H9 (cell line): ENCODE measurements around the gene TANK. TPM values are rescaled to one million over a fixed set of nuclear protein-coding genes. Genes with fewer than 3 reads are reported as not detected.

ENCODE experiments used
- DNase-seq: peaks from one replicate; pipeline ENCODE4 v3.0.0-alpha.2; 2017
- H2AFZ ChIP-seq: one replicate; pipeline ENCODE4 v1.6.1; 2013; ENCODE audit warnings: mild to moderate bottlenecking, low read length, control low read depth, moderate library complexity
- H2AK5ac ChIP-seq: 2 replicates; pipeline ENCODE4 v1.6.1; 2013; ENCODE audit warnings: low read length, control low read depth, mixed read lengths; ENCODE audit not compliant: insufficient read length
- H2BK120ac ChIP-seq: one replicate; pipeline ENCODE4 v1.6.1; 2013; ENCODE audit warnings: low read depth, mild to moderate bottlenecking, low read length, control low read depth, inconsistent platforms; ENCODE audit not compliant: poor library complexity, severe bottlenecking
- H2BK12ac ChIP-seq: 2 replicates; pipeline ENCODE4 v1.6.1; 2013; ENCODE audit warnings: low read length, control low read depth, mixed read lengths, low read depth; ENCODE audit not compliant: insufficient read length
- H2BK15ac ChIP-seq: 2 replicates; pipeline ENCODE4 v1.6.1; 2013; ENCODE audit warnings: low read depth, low read length, control low read depth
- H2BK20ac ChIP-seq: one replicate; pipeline ENCODE4 v1.6.1; 2013; ENCODE audit warnings: low read depth, mild to moderate bottlenecking, low read length, control low read depth, inconsistent platforms; ENCODE audit not compliant: poor library complexity, severe bottlenecking
- H2BK5ac ChIP-seq: 2 replicates; pipeline ENCODE4 v1.6.1; 2013; ENCODE audit warnings: low read length, control low read depth, mixed read lengths; ENCODE audit not compliant: insufficient read length
- H3K14ac ChIP-seq: 2 replicates; pipeline ENCODE4 v1.6.1; 2013; ENCODE audit warnings: low read length, control low read depth; ENCODE audit not compliant: insufficient read depth
- H3K18ac ChIP-seq: 2 replicates; pipeline ENCODE4 v1.6.1; 2013; ENCODE audit warnings: low read depth, mild to moderate bottlenecking, mixed read lengths, low read length, control low read depth; ENCODE audit not compliant: insufficient read length
- H3K23ac ChIP-seq: 2 replicates; pipeline ENCODE4 v1.6.1; 2013; ENCODE audit warnings: low read length, control low read depth, mixed read lengths, low read depth; ENCODE audit not compliant: insufficient read length
- H3K23me2 ChIP-seq: 2 replicates; pipeline ENCODE4 v1.6.1; 2013; ENCODE audit warnings: low read depth, mild to moderate bottlenecking, mixed read lengths, low read length, control low read depth; ENCODE audit not compliant: insufficient read length, poor library complexity, severe bottlenecking
- H3K27ac ChIP-seq: 2 replicates; pipeline ENCODE4 v1.5.1; 2013; ENCODE audit warnings: low read length, control low read depth, mixed read lengths, low read depth; ENCODE audit not compliant: insufficient read length
- H3K27me3 ChIP-seq: 2 replicates; pipeline ENCODE4 v1.6.1; 2013; ENCODE audit warnings: low read length, control low read depth, inconsistent platforms; ENCODE audit not compliant: insufficient read depth
- H3K4ac ChIP-seq: 2 replicates; pipeline ENCODE4 v1.6.1; 2013; ENCODE audit warnings: low read depth, mild to moderate bottlenecking, control low read depth, inconsistent platforms, low read length, moderate library complexity
- H3K4me1 ChIP-seq: 2 replicates; pipeline ENCODE4 v1.6.1; 2013; ENCODE audit warnings: low read length, control low read depth, inconsistent platforms; ENCODE audit not compliant: insufficient read depth
- H3K4me2 ChIP-seq: 2 replicates; pipeline ENCODE4 v1.6.1; 2013; ENCODE audit warnings: low read length, control low read depth, mixed read lengths; ENCODE audit not compliant: insufficient read length, insufficient read depth
- H3K56ac ChIP-seq: 2 replicates; pipeline ENCODE4 v1.6.1; 2013; ENCODE audit warnings: low read depth, mild to moderate bottlenecking, mixed read lengths, low read length, control low read depth; ENCODE audit not compliant: insufficient read length
- H3K79me1 ChIP-seq: 2 replicates; pipeline ENCODE4 v1.6.1; 2013; ENCODE audit warnings: low read depth, mild to moderate bottlenecking, moderate library complexity, low read length, control low read depth, inconsistent platforms; ENCODE audit not compliant: insufficient read depth, poor library complexity, severe bottlenecking
- H3K79me2 ChIP-seq: 2 replicates; pipeline ENCODE4 v1.6.1; 2013; ENCODE audit warnings: low read length, control low read depth, inconsistent platforms; ENCODE audit not compliant: insufficient read depth
- H3K9ac ChIP-seq: 2 replicates; pipeline ENCODE4 v1.6.1; 2013; ENCODE audit warnings: low read length, control low read depth, mixed read lengths; ENCODE audit not compliant: insufficient read length; ENCODE audit errors: extremely low read depth
- H3K9me3 ChIP-seq: one replicate; pipeline ENCODE4 v1.6.1; 2013; ENCODE audit warnings: low read depth, low read length, inconsistent platforms; ENCODE audit not compliant: control insufficient read depth
- H3T11ph ChIP-seq: one replicate; pipeline ENCODE4 v1.6.1; 2013; ENCODE audit warnings: mild to moderate bottlenecking, low read length, control low read depth, inconsistent platforms
- H4K20me1 ChIP-seq: one replicate; pipeline ENCODE4 v1.6.1; 2013; ENCODE audit not compliant: control insufficient read depth, insufficient read length, insufficient read depth
- H4K5ac ChIP-seq: 2 replicates; pipeline ENCODE4 v1.6.1; 2013; ENCODE audit warnings: low read depth, mild to moderate bottlenecking, mixed read lengths, low read length, control low read depth; ENCODE audit not compliant: insufficient read length
- H4K8ac ChIP-seq: replicated peaks from 2 replicates; pipeline ENCODE4 v1.6.1; 2013; ENCODE audit warnings: low read length, control low read depth, mixed read lengths, low read depth; ENCODE audit not compliant: insufficient read length
- H4K91ac ChIP-seq: 2 replicates; pipeline ENCODE4 v1.6.1; 2013; ENCODE audit warnings: low read depth, mild to moderate bottlenecking, moderate library complexity, mixed read lengths, low read length, control low read depth; ENCODE audit not compliant: insufficient read length
- H3K27ac Mint-ChIP-seq, 3 experiments: 2 replicates in 2 of 3; 3 replicates in 1 of 3; pipeline ENCODE4 v1.8.0; 2020 to 2021; ENCODE audit warnings: mixed read lengths in 3 of 3, mild to moderate bottlenecking in 1 of 3, moderate library complexity in 1 of 3
- H3K27me3 Mint-ChIP-seq: 2 replicates; pipeline ENCODE4 v1.8.0; 2021; ENCODE audit warnings: low read depth, mild to moderate bottlenecking, moderate library complexity, mixed read lengths
- H3K36me3 Mint-ChIP-seq, 3 experiments: 2 replicates in 2 of 3; 3 replicates in 1 of 3; pipeline ENCODE4 v1.8.0; 2020 to 2021; ENCODE audit warnings: low read depth in 3 of 3, mixed read lengths in 3 of 3; ENCODE audit not compliant: insufficient read depth in 1 of 3
- H3K4me1 Mint-ChIP-seq, 2 experiments: 2 replicates each; pipeline ENCODE4 v1.8.0; 2020; ENCODE audit warnings: mixed read lengths in 2 of 2
- H3K4me3 Mint-ChIP-seq, 2 experiments: 2 replicates in 1 of 2; 3 replicates in 1 of 2; pipeline ENCODE4 v1.8.0; 2020 to 2021; ENCODE audit warnings: mild to moderate bottlenecking in 2 of 2, mixed read lengths in 2 of 2, moderate library complexity in 1 of 2
- H3K9me3 Mint-ChIP-seq, 2 experiments: 2 replicates in 1 of 2; 3 replicates in 1 of 2; pipeline ENCODE4 v1.8.0; 2020; ENCODE audit warnings: mild to moderate bottlenecking in 2 of 2, mixed read lengths in 2 of 2, moderate library complexity in 1 of 2
- total RNA-seq: library from RNA; stranded (reverse); gene quantifications from 2 replicates; pipeline ENCODE4 v1.2.1, GENCODE V29; 2021
- TF ChIP-seq, protein P1 (sequence below): fragments of 200-600 bp; sonication (generic); conservative IDR thresholded peaks from 3 replicates; pipeline ENCODE4 v1.8.0; 2021; ENCODE audit warnings: antibody characterized with exemption, mild to moderate bottlenecking

Gene TANK
- total RNA-seq, 1 experiment from 2014 or later = 23.9 TPM

DNA sequence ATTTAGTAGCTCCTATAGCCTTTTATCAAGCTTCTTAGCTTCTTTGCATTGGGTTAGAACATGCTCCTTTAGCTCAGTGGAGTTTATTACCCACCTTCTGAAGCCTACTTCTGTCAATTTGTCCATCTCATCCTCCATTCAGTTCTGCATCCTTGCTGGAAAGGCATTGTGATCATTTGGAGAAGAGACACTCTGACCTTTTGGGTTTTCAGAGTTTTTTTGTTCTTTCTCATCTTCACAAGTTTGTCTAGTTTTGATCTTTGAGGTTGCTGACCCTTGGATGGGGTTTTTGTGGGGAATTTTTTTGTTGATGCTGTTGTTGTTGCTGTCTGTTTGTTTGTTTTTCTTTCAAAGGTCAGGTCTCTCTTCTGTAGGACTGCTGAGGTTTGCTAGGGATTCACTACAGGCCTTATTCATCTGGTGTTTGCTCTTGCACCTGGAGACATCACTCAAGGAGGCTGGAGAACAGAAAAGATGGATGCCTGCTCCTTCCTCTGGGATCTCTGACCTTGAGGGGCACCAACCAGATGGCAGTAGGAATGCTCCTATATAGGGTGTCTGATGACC is 13.9 kb upstream of the TANK start:
- Histone ChIP-seq H2AFZ (no peak overlapping the region), H3K4ac (no peak overlapping the region), H2BK12ac (no peak overlapping the region), H3K14ac (no peak overlapping the region), H3K23me2 (no peaks in the 10 kb centered on the region), H4K20me1 (no peaks in the 10 kb centered on the region), H3K18ac (no peak overlapping the region), H3K9me3 (no peaks in the 10 kb centered on the region), H3K9ac (no peak overlapping the region), H2BK5ac (no peak overlapping the region), H3K23ac (no peak overlapping the region), H2BK20ac (no peak overlapping the region), H4K5ac (no peak overlapping the region), H2AK5ac (no peak overlapping the region), H4K8ac (no peak overlapping the region), H3K56ac (no peak overlapping the region), H4K91ac (no peak overlapping the region), H3K27me3 (no peaks in the 10 kb centered on the region), H3K27ac (no peak overlapping the region), H2BK15ac (no peak overlapping the region), H2BK120ac (no peak overlapping the region), H3K4me1 (no peaks in the 10 kb centered on the region), H3T11ph (no peak overlapping the region), H3K79me2 (no peaks in the 10 kb centered on the region), H3K79me1 (no peaks in the 10 kb centered on the region), H3K4me2 (no peak overlapping the region)
- Mint-ChIP-seq H3K27ac (no peak overlapping the region), H3K36me3 (peaks cover 2 to 36% (median 24%) of the 10 kb centered on the region in 3 experiments; a peak in 5 of 7 replicates), H3K4me1 (no peaks in the 10 kb centered on the region), H3K27me3 (peaks cover 3% of the 10 kb centered on the region), H3K9me3 (peaks cover 31 to 39% of the 10 kb centered on the region in 2 experiments), H3K4me3 (no peak overlapping the region)
- TF ChIP-seq, protein P1, sequence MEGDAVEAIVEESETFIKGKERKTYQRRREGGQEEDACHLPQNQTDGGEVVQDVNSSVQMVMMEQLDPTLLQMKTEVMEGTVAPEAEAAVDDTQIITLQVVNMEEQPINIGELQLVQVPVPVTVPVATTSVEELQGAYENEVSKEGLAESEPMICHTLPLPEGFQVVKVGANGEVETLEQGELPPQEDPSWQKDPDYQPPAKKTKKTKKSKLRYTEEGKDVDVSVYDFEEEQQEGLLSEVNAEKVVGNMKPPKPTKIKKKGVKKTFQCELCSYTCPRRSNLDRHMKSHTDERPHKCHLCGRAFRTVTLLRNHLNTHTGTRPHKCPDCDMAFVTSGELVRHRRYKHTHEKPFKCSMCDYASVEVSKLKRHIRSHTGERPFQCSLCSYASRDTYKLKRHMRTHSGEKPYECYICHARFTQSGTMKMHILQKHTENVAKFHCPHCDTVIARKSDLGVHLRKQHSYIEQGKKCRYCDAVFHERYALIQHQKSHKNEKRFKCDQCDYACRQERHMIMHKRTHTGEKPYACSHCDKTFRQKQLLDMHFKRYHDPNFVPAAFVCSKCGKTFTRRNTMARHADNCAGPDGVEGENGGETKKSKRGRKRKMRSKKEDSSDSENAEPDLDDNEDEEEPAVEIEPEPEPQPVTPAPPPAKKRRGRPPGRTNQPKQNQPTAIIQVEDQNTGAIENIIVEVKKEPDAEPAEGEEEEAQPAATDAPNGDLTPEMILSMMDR = no peak
- no peak for DNase-seq
